HCT116 (cell line): Measurements from ENCODE around the gene DMWD. TPM values are rescaled to one million over a fixed set of nuclear protein-coding genes. Genes with fewer than 3 reads are reported as not detected.

Experiments
- ATAC-seq: fragments of 200-7000 bp; cut with Tn5 transposase; 2 replicates; pipeline ENCODE4 v1.9.1; 2020; ENCODE audit warnings: mild to moderate bottlenecking, moderate library complexity
- BruUV-seq: library from RNA; stranded (reverse); fragments of 400-500 nt; replicated peaks from 2 replicates; lab custom pipeline; 2021; lab: Mats Ljungman, UMichigan
- CTCF ChIA-PET: fragments of 300-600 bp; sonication (Branson Sonifier 250); formaldehyde crosslinking; loops from one replicate; lab custom pipeline; 2021; ENCODE audit warnings: antibody characterized with exemption; lab: Charles Lee
- POLR2A ChIA-PET: fragments of 300-600, 350-600 bp; sonication (Branson Sonifier 250); formaldehyde crosslinking; loops from one replicate; lab custom pipeline; 2021; ENCODE audit warnings: antibody characterized with exemption; lab: Charles Lee
- RAD21 ChIA-PET, 2 experiments: fragments of 300-600 bp; sonication (Branson Sonifier 250); formaldehyde crosslinking; loops; one replicate each; lab custom pipeline; 2023; ENCODE audit warnings: low total read pairs in 2 of 2; ENCODE audit not compliant: uncharacterized antibody in 2 of 2, unreplicated experiment in 2 of 2, low non-redundant PET in 1 of 2; lab: Charles Lee
- DNase-seq: peaks from one replicate; pipeline ENCODE4 v3.0.0-alpha.2; 2010; ENCODE audit warnings: low read depth, low spot score
- H2AFZ ChIP-seq: fragments of 200-600 bp; shearing (Covaris generic), sonication (generic); 2 replicates; pipeline ENCODE4 v1.6.1; 2017; ENCODE audit warnings: low read depth, mixed run types, mixed read lengths, antibody characterized with exemption, low read length; ENCODE audit not compliant: poor library complexity, severe bottlenecking
- H3K27ac ChIP-seq: 2 replicates; pipeline ENCODE4 v1.5.1; 2012; ENCODE audit warnings: low read depth, low read length
- H3K27me3 ChIP-seq: fragments of 200-600 bp; sonication (generic); 2 replicates; pipeline ENCODE4 v1.6.1; 2016; ENCODE audit warnings: mixed run types, low read length, mixed read lengths; ENCODE audit not compliant: insufficient read depth
- H3K36me3 ChIP-seq, 2 experiments: fragments of 200-500 bp in 1 of 2; fragments of 200-600 bp in 1 of 2; sonication (Bioruptor generic) in 1 of 2; sonication (generic) in 1 of 2; 2 replicates each; pipeline versions ENCODE4 v1.5.1 to v1.6.1; 2014 to 2016; ENCODE audit warnings: low read length in 2 of 2, inconsistent platforms in 1 of 2, mixed read lengths in 1 of 2, mixed run types in 1 of 2; ENCODE audit not compliant: insufficient read depth in 2 of 2, control insufficient read depth in 1 of 2
- H3K4me1 ChIP-seq, 2 experiments: fragments of 200-600 bp in 1 of 2; sonication (generic) in 1 of 2; 2 replicates each; pipeline versions ENCODE4 v1.5.1 to v1.6.1; 2012 to 2017; ENCODE audit warnings: low read length in 2 of 2, inconsistent platforms in 1 of 2, mild to moderate bottlenecking in 1 of 2, mixed read lengths in 1 of 2, mixed run types in 1 of 2, moderate library complexity in 1 of 2; ENCODE audit not compliant: insufficient read depth in 2 of 2, control insufficient read depth in 1 of 2
- H3K4me2 ChIP-seq: fragments of 200-600 bp; sonication (generic); 2 replicates; pipeline ENCODE4 v1.6.1; 2017; ENCODE audit warnings: mixed run types, low read length, mixed read lengths
- H3K4me3 ChIP-seq, 2 experiments: fragments of 200-600 bp in 1 of 2; sonication (generic) in 1 of 2; replicated peaks in 1 of 2; 2 replicates each; pipeline ENCODE4 v1.5.1; 2011 to 2016; ENCODE audit warnings: low read length in 2 of 2, control low read depth in 1 of 2, low read depth in 1 of 2, mild to moderate bottlenecking in 1 of 2, mixed read lengths in 1 of 2, mixed run types in 1 of 2
- H3K79me2 ChIP-seq: fragments of 200-600 bp; sonication (generic); 2 replicates; pipeline ENCODE4 v1.6.1; 2017; ENCODE audit warnings: mild to moderate bottlenecking, mixed run types, low read length, moderate library complexity, mixed read lengths; ENCODE audit not compliant: insufficient read depth
- H3K9ac ChIP-seq: fragments of 200-600 bp; sonication (generic); 2 replicates; pipeline ENCODE4 v1.6.1; 2016; ENCODE audit warnings: low read length, mixed read lengths
- H3K9me2 ChIP-seq: fragments of 200-600 bp; sonication (generic), shearing (Covaris generic); 2 replicates; pipeline ENCODE4 v1.6.1; 2017; ENCODE audit warnings: mixed run types, mild to moderate bottlenecking, moderate library complexity; ENCODE audit not compliant: insufficient read depth
- H3K9me3 ChIP-seq, 2 experiments: fragments of 200-500 bp in 1 of 2; fragments of 200-600 bp in 1 of 2; sonication (Bioruptor generic) in 1 of 2; sonication (generic) in 1 of 2; 2 replicates each; pipeline ENCODE4 v1.6.1; 2014 to 2017; ENCODE audit warnings: low read length in 2 of 2, mixed read lengths in 2 of 2, inconsistent platforms in 1 of 2, low read depth in 1 of 2, mild to moderate bottlenecking in 1 of 2, mixed run types in 1 of 2, moderate library complexity in 1 of 2; ENCODE audit not compliant: control insufficient read depth in 1 of 2, insufficient read depth in 1 of 2
- H4K20me1 ChIP-seq: fragments of 200-600 bp; sonication (generic), shearing (Covaris generic); 2 replicates; pipeline ENCODE4 v1.6.1; 2017; ENCODE audit warnings: mixed run types, mild to moderate bottlenecking, moderate library complexity; ENCODE audit not compliant: insufficient read depth
- ELF1 ChIP-seq: IDR thresholded peaks from 2 replicates; pipeline ENCODE4 v1.6.1; 2012; ENCODE audit warnings: low read depth, borderline replicate concordance
- EZH2phosphoT487 ChIP-seq: fragments of 200-600 bp; IDR thresholded peaks from 2 replicates; pipeline ENCODE4 v1.6.1; 2018; ENCODE audit warnings: antibody characterized with exemption, borderline replicate concordance
- POLR2A ChIP-seq: IDR thresholded peaks from 2 replicates; pipeline ENCODE4 v1.7.0; 2011; ENCODE audit warnings: borderline replicate concordance; ENCODE audit not compliant: insufficient read depth, insufficient read length; ENCODE audit errors: extremely low read depth
- POLR2AphosphoS5 ChIP-seq: IDR thresholded peaks from 2 replicates; pipeline ENCODE4 v1.6.1; 2011; ENCODE audit warnings: mild to moderate bottlenecking, low read depth, low read length, moderate library complexity
- TCF7L2 ChIP-seq: IDR thresholded peaks from 2 replicates; pipeline ENCODE4 v1.7.0; 2011; ENCODE audit warnings: borderline replicate concordance, inconsistent platforms; ENCODE audit not compliant: insufficient read depth, insufficient read length; ENCODE audit errors: extremely low read depth
- ZFX ChIP-seq: fragments of 450-650 bp; IDR thresholded peaks from 2 replicates; pipeline ENCODE4 v1.6.1; 2017
- intact Hi-C: fragments of 100-400 bp; cut with micrococcal nuclease; formaldehyde crosslinking; loops from 2 replicates; pipeline ENCODE4 v1.10.0; 2022
- total RNA-seq: library from RNA; stranded (reverse); gene quantifications from one replicate; pipeline ENCODE4 v1.2.1, GENCODE V29; 2021; ENCODE audit not compliant: unreplicated experiment
- TF ChIP-seq, protein P1 (sequence below), 3 experiments: fragments of 200-600 bp in 1 of 3; sonication (generic) in 1 of 3; IDR thresholded peaks in 2 of 3; conservative IDR thresholded peaks in 1 of 3; 2 replicates each; pipeline ENCODE4 v1.5.1; 2012 to 2017; ENCODE audit warnings: low read depth in 2 of 3, low read length in 2 of 3, antibody characterized with exemption in 1 of 3, borderline replicate concordance in 1 of 3, control low read depth in 1 of 3, mild to moderate bottlenecking in 1 of 3, mixed read lengths in 1 of 3, mixed run types in 1 of 3, moderate library complexity in 1 of 3; ENCODE audit not compliant: insufficient read depth in 1 of 3

Gene DMWD
- total RNA-seq, 1 experiment from 2014 or later = 56.8 TPM

DNA sequence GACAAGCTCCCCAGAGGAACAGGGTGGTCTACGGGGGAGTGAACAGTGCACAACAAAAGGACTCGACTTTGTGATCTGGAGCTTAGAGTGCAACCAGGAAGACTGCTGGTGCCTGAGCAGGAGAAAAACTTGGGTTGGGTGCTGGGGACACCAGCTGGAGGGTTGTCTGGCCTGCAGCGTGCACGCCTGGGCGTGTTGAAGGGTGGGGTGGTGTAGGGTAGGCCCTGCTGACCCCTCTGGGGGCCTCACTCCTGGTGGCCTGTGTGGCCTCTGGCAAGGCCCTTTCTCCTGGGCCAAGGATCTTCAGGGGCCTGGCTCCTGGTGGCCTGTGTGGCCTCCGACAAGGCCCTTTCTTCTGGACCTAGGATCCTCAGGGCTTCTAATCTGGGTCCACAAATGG, 27.1 kb upstream of the DMWD start:
- no peak overlapping the region for H3K4me2 ChIP-seq
- H3K4me3 ChIP-seq = no peak overlapping the region
- no peaks in the 10 kb centered on the region for H3K27me3 ChIP-seq
- H2AFZ ChIP-seq = no peak overlapping the region
- ATAC-seq (no peak), DNase-seq (no peak)
- intact Hi-C loops = no loop called here
- ChIA-PET RAD21 (no interaction called here), POLR2A (no interaction called here), CTCF (no interaction called here)
- peaks cover 3 to 11% of the 10 kb centered on the region in 2 experiments; a peak in 3 of 4 replicates for H3K4me1 ChIP-seq
- no peaks in the 10 kb centered on the region for H4K20me1 ChIP-seq
- H3K9ac ChIP-seq = no peak overlapping the region
- H3K79me2 ChIP-seq = no peaks in the 10 kb centered on the region
- H3K27ac ChIP-seq = no peak overlapping the region
- TF ChIP-seq TCF7L2 (no peak), EZH2phosphoT487 (no peak), ZFX (no peak), POLR2A (no peak), ELF1 (no peak), POLR2AphosphoS5 (no peak)
- TF ChIP-seq, protein P1, sequence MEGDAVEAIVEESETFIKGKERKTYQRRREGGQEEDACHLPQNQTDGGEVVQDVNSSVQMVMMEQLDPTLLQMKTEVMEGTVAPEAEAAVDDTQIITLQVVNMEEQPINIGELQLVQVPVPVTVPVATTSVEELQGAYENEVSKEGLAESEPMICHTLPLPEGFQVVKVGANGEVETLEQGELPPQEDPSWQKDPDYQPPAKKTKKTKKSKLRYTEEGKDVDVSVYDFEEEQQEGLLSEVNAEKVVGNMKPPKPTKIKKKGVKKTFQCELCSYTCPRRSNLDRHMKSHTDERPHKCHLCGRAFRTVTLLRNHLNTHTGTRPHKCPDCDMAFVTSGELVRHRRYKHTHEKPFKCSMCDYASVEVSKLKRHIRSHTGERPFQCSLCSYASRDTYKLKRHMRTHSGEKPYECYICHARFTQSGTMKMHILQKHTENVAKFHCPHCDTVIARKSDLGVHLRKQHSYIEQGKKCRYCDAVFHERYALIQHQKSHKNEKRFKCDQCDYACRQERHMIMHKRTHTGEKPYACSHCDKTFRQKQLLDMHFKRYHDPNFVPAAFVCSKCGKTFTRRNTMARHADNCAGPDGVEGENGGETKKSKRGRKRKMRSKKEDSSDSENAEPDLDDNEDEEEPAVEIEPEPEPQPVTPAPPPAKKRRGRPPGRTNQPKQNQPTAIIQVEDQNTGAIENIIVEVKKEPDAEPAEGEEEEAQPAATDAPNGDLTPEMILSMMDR (IDR thresholded peaks at IDR 0.05 in 2 of 3, conservative IDR thresholded peaks at IDR 0.05 in 1 of 3; ENCODE audit: borderline replicate concordance in 1 of 3, insufficient read depth in 1 of 3, low read depth in 2 of 3, low read length in 2 of 3) = no peak
- H3K36me3 ChIP-seq = peaks cover 12 to 24% of the 10 kb centered on the region in 2 experiments; a peak in 3 of 4 replicates
- BruUV-seq = no TSS peak
- H3K9me2 ChIP-seq = no peaks in the 10 kb centered on the region
- no peaks in the 10 kb centered on the region for H3K9me3 ChIP-seq
